Prostate gland (tissue), 2 donors: Measurements from ENCODE around the gene EHMT1. TPM values are rescaled to one million over a fixed set of nuclear protein-coding genes. Genes with fewer than 3 reads are reported as not detected.

Source experiments
- DNase-seq: peaks from one replicate; pipeline ENCODE4 v3.0.0-alpha.2; 2019; ENCODE audit warnings: low spot score
- H3K27ac ChIP-seq, 2 donors: fragments of 200-600 bp; sonication (generic); 2 replicates each; pipeline ENCODE4 v1.5.1; 2017 to 2019
- H3K27me3 ChIP-seq: fragments of 200-600 bp; sonication (generic); replicated peaks from 2 replicates; pipeline ENCODE4 v1.5.1; 2019; ENCODE audit not compliant: insufficient read depth
- H3K36me3 ChIP-seq, 2 donors: fragments of 200-600 bp; sonication (generic); 1 replicate in 1 of 2; 2 replicates in 1 of 2; pipeline versions ENCODE4 v1.5.1 to v1.8.1; 2017 to 2019
- H3K4me1 ChIP-seq: fragments of 200-600 bp; sonication (generic); replicated peaks from 2 replicates; pipeline ENCODE4 v1.5.1; 2019
- H3K4me3 ChIP-seq, 2 donors: fragments of 200-600 bp; sonication (generic); 2 replicates each; pipeline ENCODE4 v1.5.1; 2017 to 2019
- H3K9me3 ChIP-seq: fragments of 200-600 bp; sonication (generic); 2 replicates; pipeline ENCODE4 v1.5.1; 2017
- POLR2A ChIP-seq: fragments of 450-650 bp; IDR thresholded peaks from one replicate; pipeline ENCODE4 v1.6.1; 2016; ENCODE audit warnings: antibody characterized with exemption, mild to moderate bottlenecking
- POLR2AphosphoS5 ChIP-seq: sonication (generic); formaldehyde crosslinking; IDR thresholded peaks from one replicate; pipeline ENCODE4 v1.6.1; 2017; ENCODE audit warnings: antibody characterized with exemption
- WGBS: methylation state at CpG from one replicate; pipeline ENCODE4 v1.1.5; 2018; 5-methylcytosine and 5-hydroxymethylcytosine counted together
- intact Hi-C: fragments of 100-400 bp; cut with DNase I; formaldehyde crosslinking; loops from one replicate; pipeline ENCODE4 v1.14.2; 2022
- total RNA-seq, 2 donors: library from RNA; depleted of rRNA; stranded (reverse); fragments of >200 nt; gene quantifications; one replicate each; pipeline ENCODE4 v1.1.0, GENCODE V29; 2016
- TF ChIP-seq, protein P1 (sequence below), 4 experiments: fragments of 200-600 bp in 2 of 4; fragments of 450-650 bp in 2 of 4; sonication (generic) in 2 of 4; IDR thresholded peaks; 1 replicate in 3 of 4; 2 replicates in 1 of 4; pipeline ENCODE4 v1.5.1; 2016 to 2019; ENCODE audit warnings: antibody characterized with exemption in 4 of 4, mild to moderate bottlenecking in 2 of 4, moderate library complexity in 2 of 4

The EHMT1 gene
- total RNA-seq, 2 donors from 2014 or later = 81.3 to 149 TPM

GRCh38 chr9:137764171-137764671 lies 145.4 kb downstream of the EHMT1 start:
- Histone ChIP-seq H3K4me3 (no peak overlapping the region), H3K9me3 (no peaks in the 10 kb centered on the region), H3K36me3 (no peaks in the 10 kb centered on the region), H3K27ac (no peak overlapping the region), H3K4me1 (no peaks in the 10 kb centered on the region), H3K27me3 (no peaks in the 10 kb centered on the region)
- DNase-seq = no peak
- intact Hi-C loops = no loop called here
- 91% methylated on average over 17 of the region's 17 CpGs for WGBS
- TF ChIP-seq POLR2AphosphoS5 = no peak
- TF ChIP-seq, protein P1, sequence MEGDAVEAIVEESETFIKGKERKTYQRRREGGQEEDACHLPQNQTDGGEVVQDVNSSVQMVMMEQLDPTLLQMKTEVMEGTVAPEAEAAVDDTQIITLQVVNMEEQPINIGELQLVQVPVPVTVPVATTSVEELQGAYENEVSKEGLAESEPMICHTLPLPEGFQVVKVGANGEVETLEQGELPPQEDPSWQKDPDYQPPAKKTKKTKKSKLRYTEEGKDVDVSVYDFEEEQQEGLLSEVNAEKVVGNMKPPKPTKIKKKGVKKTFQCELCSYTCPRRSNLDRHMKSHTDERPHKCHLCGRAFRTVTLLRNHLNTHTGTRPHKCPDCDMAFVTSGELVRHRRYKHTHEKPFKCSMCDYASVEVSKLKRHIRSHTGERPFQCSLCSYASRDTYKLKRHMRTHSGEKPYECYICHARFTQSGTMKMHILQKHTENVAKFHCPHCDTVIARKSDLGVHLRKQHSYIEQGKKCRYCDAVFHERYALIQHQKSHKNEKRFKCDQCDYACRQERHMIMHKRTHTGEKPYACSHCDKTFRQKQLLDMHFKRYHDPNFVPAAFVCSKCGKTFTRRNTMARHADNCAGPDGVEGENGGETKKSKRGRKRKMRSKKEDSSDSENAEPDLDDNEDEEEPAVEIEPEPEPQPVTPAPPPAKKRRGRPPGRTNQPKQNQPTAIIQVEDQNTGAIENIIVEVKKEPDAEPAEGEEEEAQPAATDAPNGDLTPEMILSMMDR (IDR thresholded peaks at IDR 0.05) = no peak
- TF ChIP-seq POLR2A = no peak

DNA sequence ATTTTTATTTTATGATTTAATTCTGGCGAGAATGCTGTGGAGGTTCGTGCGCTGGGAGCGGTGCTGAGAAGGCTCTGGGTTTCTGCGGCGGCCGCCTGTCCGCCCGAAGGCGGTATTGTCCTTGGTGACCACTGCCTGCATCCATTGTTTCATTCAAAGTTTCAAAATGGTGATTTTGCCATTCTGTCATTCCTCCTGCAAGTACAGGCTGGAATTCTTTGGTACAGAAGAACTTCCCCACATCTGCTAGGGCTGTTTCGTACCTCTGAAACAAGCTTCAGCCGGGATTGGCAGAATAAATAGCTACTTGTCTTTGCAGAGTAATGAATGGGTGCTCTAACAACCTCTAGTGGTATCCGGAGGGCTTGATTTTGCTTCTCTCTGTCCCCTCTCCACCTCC lies 146.2 kb downstream of the EHMT1 start:
- Histone ChIP-seq H3K27ac (no peak overlapping the region), H3K4me1 (no peaks in the 10 kb centered on the region), H3K4me3 (no peak overlapping the region), H3K27me3 (no peaks in the 10 kb centered on the region), H3K9me3 (no peaks in the 10 kb centered on the region), H3K36me3 (no peaks in the 10 kb centered on the region)
- DNase-seq = no peak
- 71% methylated on average over 13 of the region's 13 CpGs for WGBS
- intact Hi-C loops = no loop called here
- TF ChIP-seq, protein P1 (IDR thresholded peaks at IDR 0.05) = no peak
- no peak for TF ChIP-seq POLR2A
- no peak for TF ChIP-seq POLR2AphosphoS5

GRCh38 chr9:137765536-137765935 lies 146.7 kb downstream of the EHMT1 start:
- no peaks in the 10 kb centered on the region for H3K27me3 ChIP-seq
- H3K36me3 ChIP-seq = no peaks in the 10 kb centered on the region
- H3K4me3 ChIP-seq = no peak overlapping the region
- no peaks in the 10 kb centered on the region for H3K9me3 ChIP-seq
- WGBS = 60% methylated on average over 13 of the region's 13 CpGs
- no peak overlapping the region for H3K27ac ChIP-seq
- no peak for TF ChIP-seq POLR2AphosphoS5
- TF ChIP-seq, protein P1 (IDR thresholded peaks at IDR 0.05) = no peak
- no peak for TF ChIP-seq POLR2A
- no peaks in the 10 kb centered on the region for H3K4me1 ChIP-seq
- intact Hi-C loops = no loop called here
- no peak for DNase-seq

- TF ChIP-seq, protein P1 (IDR thresholded peaks at IDR 0.05) = no peak
- TF ChIP-seq POLR2AphosphoS5 = no peak
- no peak for TF ChIP-seq POLR2A
- Histone ChIP-seq H3K36me3 (peaks cover 0 to 5% of the 10 kb centered on the region in 2 donors), H3K4me3 (no peak overlapping the region), H3K9me3 (no peaks in the 10 kb centered on the region), H3K27ac (no peak overlapping the region), H3K4me1 (no peaks in the 10 kb centered on the region), H3K27me3 (no peaks in the 10 kb centered on the region)
- no peak for DNase-seq
- intact Hi-C loops = loop anchor here (10.0 kb wide), 1 partner anchor 97 kb away; no protein-coding TSS in a partner anchor
- 84% methylated on average over 14 of the region's 14 CpGs for WGBS
Observed at GRCh38 chr9:137771580-137771979, 152.8 kb downstream of the EHMT1 start.

GRCh38 chr9:137772281-137772873 lies 153.6 kb downstream of the EHMT1 start:
- Histone ChIP-seq H3K4me1 (no peaks in the 10 kb centered on the region), H3K36me3 (peaks cover 0 to 5% of the 10 kb centered on the region in 2 donors), H3K9me3 (no peaks in the 10 kb centered on the region), H3K4me3 (no peak overlapping the region), H3K27ac (no peak overlapping the region), H3K27me3 (no peaks in the 10 kb centered on the region)
- TF ChIP-seq, protein P1 (IDR thresholded peaks at IDR 0.05) = no peak
- TF ChIP-seq POLR2A (no peak), POLR2AphosphoS5 (no peak)
- DNase-seq = no peak
- WGBS = 87% methylated on average over 12 of the region's 12 CpGs
- intact Hi-C loops = loop anchor here (10.0 kb wide), 1 partner anchor 98 kb away; no protein-coding TSS in a partner anchor
